Mucosa of descending colon (tissue), 3 donors: ENCODE results near the gene TACR1. TPM values are rescaled to one million over a fixed set of nuclear protein-coding genes. Genes with fewer than 3 reads are reported as not detected.

Experiments used
- ATAC-seq: fragments of 200-7000 bp; cut with Tn5 transposase; one replicate; pipeline ENCODE4 v1.9.1; 2020; ENCODE audit warnings: mild to moderate bottlenecking, moderate library complexity
- DNase-seq, 3 donors: peaks; one replicate each; pipeline ENCODE4 v3.0.0-alpha.2; 2020
- H3K36me3 ChIP-seq: fragments of 200-600 bp; one replicate; pipeline ENCODE4 v1.8.0; 2021; ENCODE audit warnings: low read depth, mild to moderate bottlenecking
- H3K4me1 ChIP-seq: fragments of 200-600 bp; one replicate; pipeline ENCODE4 v1.8.0; 2021; ENCODE audit warnings: low read depth, mild to moderate bottlenecking
- H3K4me3 ChIP-seq: fragments of 200-600 bp; one replicate; pipeline ENCODE4 v1.8.0; 2021; ENCODE audit warnings: mild to moderate bottlenecking
- H3K9me3 ChIP-seq: fragments of 200-600 bp; one replicate; pipeline ENCODE4 v1.8.0; 2021; ENCODE audit warnings: mild to moderate bottlenecking
- CTCF ChIP-seq: fragments of 200-600 bp; IDR thresholded peaks from one replicate; pipeline ENCODE4 v1.8.0; 2022; ENCODE audit warnings: antibody characterized with exemption, mild to moderate bottlenecking
- intact Hi-C, 2 donors: fragments of 100-400 bp; cut with DNase I in 1 of 2; cut with micrococcal nuclease in 1 of 2; formaldehyde crosslinking; loops; one replicate each; pipeline versions ENCODE4 v1.11.0 to v1.11.1; 2022; cut with DNase I, micrococcal nuclease
- total RNA-seq, 3 donors: library from RNA; stranded (reverse); fragmentation: NEBNext Ultra II Directional in 2 of 3; extraction: Animal tissue kit (Norgen Biotek cat#: 25700) in 2 of 3; gene quantifications; one replicate each; pipeline versions ENCODE4 v1.2.1 to v1.2.4, GENCODE V29; 2021 to 2023
- donor health status: DM: no; HTN: no; CAD: no; lungs with moderate emphysema.
- donor health status: DM: no; HTN: no; CAD: no.
- donor health status: DM: no; HTN: yes; CAD: no.

Gene TACR1
- total RNA-seq, 3 donors from 2014 or later, result 0.81 to 1.2 (median 1.0) TPM

- Histone ChIP-seq H3K9me3 (no peaks in the 10 kb centered on the region), H3K4me3 (no peak overlapping the region), H3K36me3 (no peaks in the 10 kb centered on the region), H3K4me1 (no peaks in the 10 kb centered on the region)
- no peak for ATAC-seq
- no peak for TF ChIP-seq CTCF
- intact Hi-C loops, result no loop called here
- DNase-seq, result no peak
Observed at GRCh38 chr2:75031906-75032803, 167.2 kb downstream of the TACR1 start.

- Histone ChIP-seq H3K4me1 (no peaks in the 10 kb centered on the region), H3K9me3 (no peaks in the 10 kb centered on the region), H3K36me3 (no peaks in the 10 kb centered on the region), H3K4me3 (no peak overlapping the region)
- ATAC-seq (no peak), DNase-seq (no peak)
- intact Hi-C loops, result no loop called here
- TF ChIP-seq CTCF, result no peak
Observed at GRCh38 chr2:75031171-75031570, 168.1 kb downstream of the TACR1 start.

GRCh38 chr2:75030218-75031009 is 168.9 kb downstream of the TACR1 start:
- DNase-seq, result no peak
- intact Hi-C loops, result no loop called here
- no peak for TF ChIP-seq CTCF
- no peaks in the 10 kb centered on the region for H3K9me3 ChIP-seq
- H3K36me3 ChIP-seq, result no peaks in the 10 kb centered on the region
- ATAC-seq, result no peak
- no peak overlapping the region for H3K4me3 ChIP-seq
- no peaks in the 10 kb centered on the region for H3K4me1 ChIP-seq

GRCh38 chr2:75027886-75028285 is 171.4 kb downstream of the TACR1 start:
- TF ChIP-seq CTCF, result no peak
- intact Hi-C loops, result no loop called here
- DNase-seq (no peak), ATAC-seq (no peak)
- Histone ChIP-seq H3K36me3 (no peaks in the 10 kb centered on the region), H3K4me1 (no peaks in the 10 kb centered on the region), H3K4me3 (no peak overlapping the region), H3K9me3 (no peaks in the 10 kb centered on the region)

- TF ChIP-seq CTCF, result no peak
- H3K9me3 ChIP-seq, result no peaks in the 10 kb centered on the region
- no peaks in the 10 kb centered on the region for H3K4me1 ChIP-seq
- intact Hi-C loops, result no loop called here
- DNase-seq, result no peak
- ATAC-seq, result no peak
- no peak overlapping the region for H3K4me3 ChIP-seq
- no peaks in the 10 kb centered on the region for H3K36me3 ChIP-seq
Observed at GRCh38 chr2:75025633-75026380, 173.5 kb downstream of the TACR1 start.
